Measurements from ENCODE around the gene FCN1.

FCN1 gene

GRCh38 chr9:134913041-134913712, 4.5 kb downstream of the FCN1 start:
- DNase-seq, result no peak

DNA sequence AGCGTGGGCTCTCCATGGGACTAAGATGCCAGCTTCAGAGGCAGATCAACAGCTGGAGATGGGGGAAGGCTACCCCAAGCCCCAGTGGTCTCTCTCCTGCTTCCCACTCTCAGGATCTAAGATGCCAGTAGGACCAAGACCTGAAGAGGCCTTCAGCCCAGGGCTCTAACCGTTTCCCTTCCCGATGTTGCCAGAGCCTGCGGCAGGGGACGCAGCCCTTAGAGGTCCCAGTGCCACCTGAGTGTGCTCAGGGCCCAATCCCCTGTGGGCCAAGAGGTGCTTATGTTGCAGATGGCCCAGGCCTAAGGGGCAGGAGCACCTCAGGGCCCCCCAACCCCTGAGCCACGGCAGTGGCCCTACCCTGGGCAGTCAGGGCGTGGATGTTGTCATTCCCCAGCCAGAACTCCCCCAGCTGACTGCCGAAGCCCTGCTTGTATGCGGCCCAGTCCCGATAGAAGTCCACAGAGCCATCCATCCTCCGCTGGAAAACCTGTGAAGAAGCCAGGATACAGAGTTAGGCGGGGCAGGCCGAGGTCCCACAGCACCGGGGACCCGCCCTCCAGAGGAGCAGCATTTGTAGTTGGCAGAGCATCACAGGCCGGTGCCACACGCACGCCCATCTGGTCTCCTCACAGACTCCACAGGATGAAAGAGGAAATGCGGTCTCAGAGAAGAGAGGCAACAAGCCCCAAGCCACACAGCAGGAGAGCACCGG, 5.4 kb downstream of the FCN1 start:
- no peak for DNase-seq

GRCh38 chr9:134909511-134910481, 7.9 kb downstream of the FCN1 start:
- no peak for DNase-seq

GRCh38 chr9:134908524-134909309, 9.0 kb downstream of the FCN1 start:
- no peak for DNase-seq

DNA sequence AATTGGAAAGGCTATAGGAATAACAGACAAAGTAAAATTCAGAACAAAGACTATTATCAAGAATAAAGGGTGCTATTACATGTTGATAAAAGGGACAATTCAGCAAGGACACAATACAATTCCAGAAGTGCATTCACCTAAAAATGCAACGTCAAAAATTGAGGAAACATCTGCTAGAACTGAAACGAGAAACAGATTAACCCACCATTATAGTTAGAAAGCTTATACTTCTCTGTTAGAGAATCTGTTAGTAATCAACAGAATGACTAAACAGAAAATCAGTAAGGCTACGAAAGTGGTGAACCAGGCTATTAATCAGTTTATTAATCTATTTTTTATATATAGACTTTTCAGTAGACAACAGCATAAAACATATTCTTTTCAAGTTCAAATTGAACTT, 14.8 kb downstream of the FCN1 start:
- DNase-seq, result no peak

DNA sequence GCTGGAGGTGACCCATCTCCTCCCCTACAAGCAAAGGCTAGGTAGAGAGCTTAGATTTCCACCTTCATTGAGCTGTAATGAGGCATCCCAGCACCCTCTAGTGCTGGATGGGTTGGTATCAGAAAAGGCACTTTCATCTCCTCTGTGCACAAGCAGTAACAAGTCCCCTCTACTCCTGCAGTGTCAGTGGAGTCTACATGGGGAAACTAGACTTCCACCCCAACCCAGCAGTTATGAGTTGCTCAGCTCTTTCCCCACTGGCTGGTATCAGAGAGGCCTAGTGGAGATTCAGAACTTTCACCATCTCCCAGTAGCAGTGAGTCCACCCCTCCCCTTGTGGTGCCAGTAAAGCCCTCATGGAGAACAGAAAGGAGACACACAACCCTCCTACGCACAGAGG, 17.9 kb downstream of the FCN1 start:
- no peak for DNase-seq

GRCh38 chr9:134899168-134899567, 18.5 kb downstream of the FCN1 start:
- no peak for DNase-seq

GRCh38 chr9:134898319-134898718, 19.4 kb downstream of the FCN1 start:
- no peak for DNase-seq

GRCh38 chr9:134897584-134898170, 20.0 kb downstream of the FCN1 start:
- DNase-seq, result no peak

- no peak for DNase-seq
Observed at GRCh38 chr9:134896834-134897583, 20.7 kb downstream of the FCN1 start.

DNA sequence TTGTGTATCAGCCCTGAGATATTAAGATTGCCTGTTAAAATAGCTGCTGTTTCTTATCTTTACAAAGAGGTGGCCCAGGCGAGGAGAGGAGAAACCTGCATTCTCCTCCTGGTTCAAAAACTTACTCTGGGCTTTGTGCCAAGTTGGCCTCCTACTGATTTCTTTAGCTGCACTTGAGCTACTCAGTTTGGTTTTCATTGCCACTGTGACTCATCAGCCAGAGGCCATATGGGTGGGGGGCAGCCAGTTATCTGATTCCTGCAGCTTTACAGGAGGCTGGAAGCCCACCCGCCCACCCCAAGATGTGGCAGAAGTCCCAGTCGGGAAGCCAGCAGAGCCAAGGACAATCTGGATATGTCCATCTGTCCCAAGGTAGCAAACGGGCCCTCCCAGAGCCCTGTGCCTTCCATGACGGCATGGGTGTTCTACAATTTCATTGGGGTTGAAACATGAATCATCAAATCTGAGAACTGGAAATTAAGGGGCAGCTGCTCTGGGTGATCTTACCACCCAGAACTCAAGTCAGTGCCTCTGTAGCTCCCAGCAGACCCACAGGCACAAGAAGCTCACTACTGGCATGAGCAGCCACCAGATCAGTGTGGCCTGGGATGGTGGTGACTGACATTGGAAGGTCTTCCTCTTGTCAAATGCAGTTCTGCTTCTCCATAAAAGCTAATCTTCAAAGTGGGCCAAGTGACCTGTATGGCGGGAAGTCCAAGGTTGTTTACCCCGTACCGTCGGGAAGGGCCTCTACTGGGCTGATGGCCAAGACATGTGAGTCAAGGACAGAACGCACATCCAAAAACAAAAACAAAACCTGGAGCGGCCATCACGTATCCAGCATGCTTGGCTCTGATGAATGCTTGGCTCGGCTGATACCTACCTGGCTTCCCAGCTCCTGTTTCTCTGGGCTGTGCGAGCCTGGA, 21.5 kb downstream of the FCN1 start:
- no peak for DNase-seq

DNA sequence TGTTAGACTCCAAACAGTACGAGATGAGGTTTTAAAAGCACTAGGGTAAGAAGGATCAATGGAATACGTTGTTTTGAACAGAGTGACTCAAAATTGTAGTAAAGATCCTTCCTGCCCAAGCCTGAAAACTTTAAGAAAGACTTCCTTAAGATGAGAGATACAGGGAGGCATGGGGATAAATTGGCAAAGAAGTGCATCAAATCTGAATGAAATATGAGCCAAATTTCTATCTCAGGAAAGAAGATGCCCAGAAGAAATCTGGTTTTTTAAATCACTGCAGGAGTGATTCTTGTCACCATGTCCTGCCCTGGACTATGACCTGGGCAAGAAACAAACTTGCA, 22.2 kb downstream of the FCN1 start:
- DNase-seq, result no peak

GRCh38 chr9:134895097-134895496, 22.6 kb downstream of the FCN1 start:
- no peak for DNase-seq

GRCh38 chr9:134894136-134894860, 23.4 kb downstream of the FCN1 start:
- DNase-seq, result no peak

GRCh38 chr9:134892820-134893420, 24.8 kb downstream of the FCN1 start:
- no peak for DNase-seq

DNA sequence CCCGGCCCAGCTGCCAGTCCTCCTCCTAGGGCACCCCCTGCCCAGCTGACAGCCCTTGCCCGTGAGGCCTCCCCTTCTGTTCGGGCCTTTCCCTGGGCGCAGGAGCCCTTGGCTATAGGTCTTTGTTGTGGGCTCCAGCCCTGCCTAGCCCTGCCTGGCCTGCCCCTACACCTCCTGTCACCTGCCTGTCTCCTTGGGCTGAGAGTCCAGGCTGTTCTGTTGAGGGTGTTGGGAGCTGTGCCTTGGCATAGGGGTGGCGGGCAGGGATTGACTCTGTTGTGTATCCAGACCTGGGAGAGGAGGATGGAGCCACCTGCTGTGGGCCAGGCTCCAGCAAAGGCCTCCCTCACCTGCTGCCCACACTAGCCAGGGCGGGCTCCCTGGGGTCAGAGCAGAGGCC, 25.5 kb downstream of the FCN1 start:
- no peak for DNase-seq

GRCh38 chr9:134891713-134892112, 26.0 kb downstream of the FCN1 start:
- DNase-seq, result no peak

GRCh38 chr9:134891053-134891452, 26.7 kb downstream of the FCN1 start:
- DNase-seq, result no peak

GRCh38 chr9:134890155-134890495, 27.6 kb downstream of the FCN1 start:
- DNase-seq, result no peak
